Stimulated activated CD8-positive, alpha-beta memory T cell treated with anti-CD3 and anti-CD28 coated beads, Interleukin-4, amount 100 ng/mL, for 4 hours (primary cell): ENCODE results near the gene UBE2U.
"Not testable (repeated sequence)": the region's sequence is repeated elsewhere in the genome, so short reads cannot be mapped to it uniquely, and the experiment has no call there.

Source experiments
- DNase-seq, 2 donors: peaks; one replicate each; pipeline ENCODE4 v3.0.0-alpha.2; 2020; ENCODE audit warnings: low read depth in 2 of 2, low spot score in 1 of 2

Gene UBE2U

DNA sequence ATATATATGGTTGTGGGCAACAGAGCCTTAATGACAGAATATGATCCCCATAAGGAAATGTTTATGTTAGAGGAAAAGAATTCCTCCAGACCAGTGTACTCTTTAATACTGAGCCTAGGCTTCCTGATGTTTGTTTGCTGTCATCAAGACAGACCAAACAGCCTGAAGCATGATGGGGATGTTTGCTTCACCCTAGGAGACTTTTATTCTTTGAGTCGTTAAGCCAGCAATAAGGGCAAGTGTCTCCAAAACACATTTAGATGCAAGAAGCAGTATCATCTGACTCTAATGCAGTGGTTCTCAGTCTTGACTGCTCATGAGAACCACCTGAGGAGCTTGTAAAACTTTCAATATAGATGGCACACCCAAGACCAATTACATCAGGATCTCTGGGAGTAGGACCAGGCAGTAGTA lies 33.1 kb downstream of the UBE2U start:
- no peak for DNase-seq

DNA sequence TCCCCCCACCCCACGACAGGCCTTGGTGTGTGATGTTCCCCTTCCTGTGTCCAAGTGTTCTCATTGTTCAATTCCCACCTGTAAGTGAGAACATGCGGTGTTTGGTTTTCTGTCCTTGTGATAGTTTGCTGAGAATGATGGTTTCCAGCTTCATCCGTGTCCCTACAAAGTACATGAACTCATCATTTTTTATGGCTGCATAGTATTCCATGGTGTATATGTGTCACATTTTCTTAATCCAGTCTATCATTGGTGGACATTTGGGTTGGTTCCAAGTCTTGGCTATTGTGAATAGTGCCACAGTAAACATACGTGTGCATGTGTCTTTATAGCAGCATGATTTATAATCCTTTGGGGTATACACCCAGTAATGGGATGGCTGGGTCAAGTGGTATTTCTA lies 36.1 kb downstream of the UBE2U start:
- DNase-seq, result not testable (repeated sequence)

DNA sequence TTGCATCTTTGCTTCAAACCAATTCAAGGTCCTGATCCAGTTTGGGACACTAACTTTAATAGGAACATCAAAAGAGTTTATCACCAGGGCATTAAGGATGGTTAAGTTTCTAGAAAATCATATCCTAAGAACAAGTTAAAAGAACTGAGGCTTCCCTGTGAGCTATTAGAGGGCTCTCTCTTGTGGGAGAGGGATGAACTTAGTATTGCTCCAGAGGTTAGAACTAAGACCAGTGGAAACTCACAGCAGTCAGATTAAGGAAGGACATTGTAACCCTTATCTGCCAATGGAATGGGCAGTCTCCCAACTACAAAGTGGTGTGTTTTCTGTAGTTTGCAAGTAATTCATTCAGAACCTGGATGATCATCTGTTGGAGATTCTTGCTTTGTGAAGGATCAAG lies 36.8 kb downstream of the UBE2U start:
- DNase-seq, result no peak

DNA sequence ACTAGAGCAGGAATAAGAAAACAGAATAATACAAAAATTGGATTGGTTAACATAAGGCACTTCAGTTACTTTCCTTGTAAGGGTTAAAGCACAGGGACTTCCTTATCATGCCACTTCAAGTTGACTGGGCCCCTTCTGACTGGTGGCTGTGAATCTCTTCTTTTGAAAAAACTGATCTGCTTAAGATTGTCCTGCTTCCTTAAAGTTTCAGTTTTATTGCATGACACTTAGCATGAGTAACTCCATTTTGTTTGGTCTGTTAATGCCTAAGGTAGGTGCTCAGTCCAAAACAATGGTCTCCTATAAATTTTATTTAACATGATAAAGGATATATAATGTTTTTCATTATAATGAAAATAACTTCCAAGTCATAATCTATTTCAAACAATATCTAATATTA lies 37.6 kb downstream of the UBE2U start:
- DNase-seq, result no peak

DNA sequence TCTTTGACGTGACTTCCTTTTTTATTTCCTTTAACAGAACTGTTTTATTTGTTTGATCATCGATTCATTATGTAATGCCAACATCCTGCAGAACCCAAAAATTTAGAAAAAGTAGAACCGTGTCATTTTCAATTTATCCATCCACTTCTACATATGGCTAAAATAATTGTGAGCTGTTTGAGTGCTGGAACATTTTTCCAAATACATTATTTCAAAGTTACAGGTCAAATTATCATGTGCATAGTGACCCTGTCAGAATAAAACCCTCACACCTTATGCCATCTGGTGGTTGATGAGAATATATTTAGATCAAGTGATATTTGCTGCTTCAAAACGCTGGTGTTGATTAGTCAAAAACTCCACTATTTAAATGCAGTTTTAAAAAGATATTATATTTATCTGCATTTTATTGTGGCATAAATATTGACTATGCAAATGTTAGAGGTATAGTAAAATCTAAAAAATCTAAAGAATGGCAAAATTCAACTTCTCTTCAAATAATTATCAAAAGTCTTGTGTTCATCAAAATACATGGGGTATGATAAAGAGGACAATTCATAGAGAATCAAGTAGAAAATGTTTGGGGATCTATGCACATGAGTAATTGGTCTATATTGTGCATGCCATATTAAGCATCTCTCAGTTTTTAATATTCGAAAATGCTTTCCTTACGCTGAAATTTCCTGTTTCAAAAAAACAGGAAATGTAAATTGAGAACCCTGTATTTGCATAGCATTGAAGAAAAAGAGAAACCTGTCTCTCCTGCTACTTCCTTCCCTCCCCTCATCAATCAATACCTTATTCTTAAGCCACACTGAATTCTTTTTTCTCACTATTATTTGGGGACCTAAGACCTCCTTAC lies 39.7 kb downstream of the UBE2U start:
- no peak for DNase-seq

DNA sequence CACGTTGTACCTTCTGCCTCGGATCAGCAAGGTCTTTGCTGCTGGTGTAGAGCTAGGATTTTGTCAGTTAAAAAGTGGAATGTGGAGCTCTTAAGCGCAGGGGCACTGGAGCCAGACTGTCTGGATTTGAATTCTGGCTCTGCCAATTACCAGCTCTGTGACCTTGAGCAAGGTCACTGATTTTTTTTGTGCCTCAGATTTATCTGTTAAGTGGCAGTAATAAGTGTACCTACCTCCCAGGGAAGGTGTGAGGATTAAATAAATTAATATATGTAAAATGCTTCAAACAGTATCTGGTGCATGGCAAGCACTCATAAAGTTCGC lies 40.3 kb downstream of the UBE2U start:
- DNase-seq, result no peak

DNA sequence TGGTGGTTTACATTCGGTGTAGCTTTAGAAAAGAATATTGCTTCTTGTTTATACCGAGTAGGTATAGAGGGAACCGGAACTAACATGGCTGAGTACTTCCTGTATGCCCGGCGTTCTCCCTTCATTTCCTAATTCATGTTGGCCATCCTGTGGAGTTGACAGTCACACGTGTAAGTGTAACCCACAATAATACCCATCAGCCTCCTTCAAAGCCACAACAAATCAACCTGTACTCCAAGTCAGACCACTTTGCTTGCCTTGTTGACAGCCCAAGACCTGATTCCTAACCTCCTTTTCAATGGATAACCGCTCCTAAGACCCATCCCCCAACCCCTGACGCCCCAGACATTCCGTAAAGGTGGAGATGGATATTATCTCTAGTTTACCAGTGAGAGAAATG lies 42.1 kb downstream of the UBE2U start:
- no peak for DNase-seq

DNA sequence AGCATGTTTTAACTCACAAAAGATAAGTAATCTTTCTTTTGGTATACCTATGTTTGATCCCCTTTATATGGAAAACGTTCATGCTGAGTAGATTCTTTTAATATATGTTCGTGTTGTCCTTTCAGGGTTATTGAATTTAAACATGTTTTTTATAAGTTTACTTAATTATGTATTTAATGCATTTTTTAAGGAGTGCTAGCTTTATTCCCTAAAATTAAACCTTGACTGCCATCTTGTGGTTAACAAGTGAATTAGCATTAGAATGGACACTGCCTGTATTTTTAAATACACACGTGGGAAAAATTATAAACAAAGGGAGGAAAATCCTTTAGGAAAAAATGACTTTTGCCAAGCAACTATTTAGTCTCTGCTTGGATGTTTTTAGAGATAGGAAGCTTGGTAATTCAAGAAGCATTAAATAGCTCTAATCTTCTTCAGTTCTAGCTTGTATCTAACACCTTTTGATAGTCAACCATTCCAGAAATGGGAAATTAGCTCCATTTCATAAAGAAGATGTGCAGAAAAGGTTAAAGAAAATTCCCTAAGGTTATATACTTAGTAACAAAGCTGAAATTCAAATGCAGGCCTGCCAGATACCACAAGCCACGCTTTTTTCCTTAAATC lies 43.0 kb downstream of the UBE2U start:
- no peak for DNase-seq

DNA sequence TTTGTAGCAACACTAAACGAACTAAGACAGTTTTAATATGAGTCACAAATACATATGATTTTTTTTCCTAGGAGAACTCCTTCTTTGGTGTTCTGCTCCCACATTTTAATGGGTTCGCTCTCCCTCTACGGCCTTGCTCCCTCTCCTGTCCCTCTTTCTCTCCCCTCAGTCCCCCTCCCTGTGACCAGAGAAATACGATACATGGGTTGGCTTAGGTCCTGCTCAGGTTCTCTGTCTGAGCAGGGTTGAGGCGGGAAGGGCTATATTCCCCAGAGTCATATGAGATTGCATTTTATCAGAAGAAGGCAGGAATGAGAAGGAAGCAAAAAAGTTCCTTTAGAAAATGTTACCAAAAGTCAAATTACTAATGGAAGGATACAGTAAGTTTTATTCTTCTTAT lies 44.6 kb downstream of the UBE2U start:
- no peak for DNase-seq

DNA sequence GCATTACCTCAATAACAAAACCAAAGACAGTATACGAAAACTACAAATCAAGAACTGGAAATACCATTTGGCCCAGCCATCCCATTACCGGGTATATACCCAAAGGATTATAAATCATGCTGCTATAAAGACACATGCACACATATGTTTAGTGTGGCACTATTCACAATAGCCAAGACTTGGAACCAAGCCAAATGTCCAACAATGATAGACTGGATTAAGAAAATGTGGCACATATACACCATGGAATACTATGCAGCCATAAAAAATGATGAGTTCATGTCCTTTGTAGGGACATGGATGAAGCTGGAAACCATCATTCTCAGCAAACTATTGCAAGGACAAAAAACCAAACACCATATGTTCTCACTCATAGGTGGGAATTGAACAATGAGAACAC lies 47.0 kb downstream of the UBE2U start:
- DNase-seq, result not testable (repeated sequence)

DNA sequence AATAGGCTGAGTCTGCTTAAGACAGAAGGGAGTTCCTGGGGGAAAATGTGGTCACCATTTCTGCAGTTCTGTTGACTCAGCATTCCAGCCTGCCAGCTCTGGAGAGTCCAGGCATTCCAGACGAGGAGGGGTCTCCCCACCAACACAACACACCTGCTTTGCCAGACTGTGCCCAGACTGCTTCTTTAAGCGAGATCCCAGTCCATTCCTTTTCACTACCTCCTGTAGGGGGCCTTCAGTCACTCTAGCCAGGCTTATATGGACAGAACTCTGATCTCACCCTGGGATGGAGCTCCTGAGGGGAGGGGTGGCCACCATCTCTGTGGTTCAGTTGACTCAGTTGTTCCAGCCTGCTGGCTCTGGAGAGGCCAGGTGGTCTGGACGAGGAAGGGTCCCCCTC lies 48.5 kb downstream of the UBE2U start:
- no peak for DNase-seq

DNA sequence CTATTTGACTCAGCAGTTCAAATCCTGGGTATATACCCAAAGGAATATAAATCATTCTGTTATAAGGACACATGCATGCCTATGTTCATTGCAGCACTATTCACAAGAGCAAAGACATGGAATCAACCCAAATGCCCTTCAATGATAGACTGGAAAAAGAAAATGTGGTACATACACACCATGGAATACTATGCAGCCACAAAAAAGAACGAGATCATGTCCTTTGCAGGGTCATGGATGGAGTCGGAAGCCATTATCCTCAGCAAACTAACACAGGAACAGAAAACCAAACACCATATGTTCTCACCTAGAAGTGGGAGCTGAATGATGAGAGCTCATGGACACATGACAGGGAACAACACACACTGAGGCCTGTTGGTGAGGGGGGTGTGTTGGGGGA lies 53.8 kb downstream of the UBE2U start:
- not testable (repeated sequence) for DNase-seq

DNA sequence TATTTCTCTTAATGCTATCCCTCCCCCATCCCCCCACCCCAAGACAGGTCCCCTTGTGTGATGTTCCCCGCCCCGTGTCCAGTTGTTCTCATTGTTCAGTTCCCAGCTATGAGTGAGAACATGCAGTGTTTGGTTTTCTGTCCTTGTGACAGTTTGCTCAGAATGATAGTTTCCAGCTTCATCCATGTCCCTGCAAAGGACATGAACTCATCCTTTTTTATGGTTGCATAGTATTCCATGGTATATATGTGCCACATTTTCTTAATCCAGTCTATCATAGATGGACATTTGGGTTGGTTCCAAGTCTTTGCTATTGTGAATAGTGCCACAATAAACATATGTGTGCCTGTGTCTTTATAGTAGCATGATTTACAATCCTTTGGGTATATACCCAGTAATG lies 55.0 kb downstream of the UBE2U start:
- not testable (repeated sequence) for DNase-seq

DNA sequence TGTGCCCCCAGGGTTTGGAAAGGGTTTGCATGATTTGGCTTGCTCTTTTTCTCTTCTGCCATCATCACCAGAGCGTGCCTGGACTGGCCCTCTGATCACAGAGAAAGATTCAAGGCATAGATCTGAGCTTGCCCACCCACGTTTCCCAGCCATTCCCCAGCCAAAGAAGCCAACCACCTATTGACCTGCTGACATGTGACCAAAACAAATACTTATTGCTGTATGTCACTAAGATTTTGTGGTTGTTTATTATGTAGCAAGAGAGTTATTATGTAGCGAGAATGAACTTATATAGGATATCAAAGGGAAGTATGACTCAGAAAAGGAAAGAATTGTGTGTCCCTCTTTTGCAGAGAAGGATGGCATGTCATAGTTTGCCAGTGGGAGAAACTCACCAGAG lies 59.9 kb downstream of the UBE2U start:
- DNase-seq, result no peak

DNA sequence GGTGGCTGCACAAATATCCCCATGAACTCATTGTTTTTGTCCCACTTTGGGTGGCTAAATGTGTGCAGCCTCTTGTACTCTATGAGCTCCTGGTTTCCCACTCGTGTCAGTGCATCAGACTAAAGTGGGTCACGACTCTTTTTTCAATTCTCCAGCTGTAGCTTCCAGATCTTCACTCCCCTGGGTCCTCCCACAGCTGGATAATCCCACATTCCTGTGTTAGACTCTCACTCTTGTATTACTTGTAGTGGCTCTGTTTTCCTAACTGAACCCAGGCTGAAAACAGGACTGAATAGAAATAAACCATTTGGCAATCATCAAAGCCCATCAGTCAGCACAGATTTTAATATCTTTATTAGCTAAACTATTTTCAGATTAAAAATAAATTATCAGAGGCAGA lies 60.4 kb downstream of the UBE2U start:
- no peak for DNase-seq

DNA sequence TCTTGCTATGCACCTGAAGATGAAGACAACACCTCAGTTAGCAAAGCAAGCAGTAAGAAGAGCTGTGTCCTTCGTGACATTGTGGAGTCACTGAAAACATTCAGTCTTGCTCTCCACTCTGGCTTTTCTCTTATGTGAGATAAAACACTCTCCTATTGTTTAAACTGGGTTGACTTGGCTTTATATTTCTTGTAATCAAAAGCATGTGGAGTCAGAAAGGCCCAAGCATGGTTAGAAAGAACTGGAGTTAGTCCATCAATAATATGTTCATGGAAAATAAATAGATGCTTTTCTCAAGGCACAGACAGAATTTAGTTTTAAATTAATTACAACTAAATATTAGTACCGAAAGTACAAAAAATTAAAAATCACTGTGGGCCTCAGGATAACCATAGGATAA lies 61.7 kb downstream of the UBE2U start:
- DNase-seq, result no peak

DNA sequence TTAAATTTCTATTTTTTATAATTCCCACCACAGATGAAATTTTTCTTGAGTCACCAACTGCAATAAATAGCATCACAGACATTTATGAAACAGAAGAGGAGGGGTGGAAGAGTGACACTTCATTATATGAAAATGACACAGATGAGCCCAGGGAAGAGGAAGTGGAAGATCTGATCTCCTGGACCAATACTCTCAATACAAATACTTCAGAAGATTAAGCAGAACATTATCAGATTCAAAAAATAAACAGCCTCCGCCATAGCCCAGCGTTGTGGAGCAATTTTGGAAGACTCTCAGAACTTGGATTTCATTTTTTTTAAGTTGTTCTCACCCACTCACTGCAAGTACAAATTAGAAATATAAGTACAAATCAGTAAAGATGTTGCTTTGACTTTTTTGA lies 63.6 kb downstream of the UBE2U start:
- no peak for DNase-seq

DNA sequence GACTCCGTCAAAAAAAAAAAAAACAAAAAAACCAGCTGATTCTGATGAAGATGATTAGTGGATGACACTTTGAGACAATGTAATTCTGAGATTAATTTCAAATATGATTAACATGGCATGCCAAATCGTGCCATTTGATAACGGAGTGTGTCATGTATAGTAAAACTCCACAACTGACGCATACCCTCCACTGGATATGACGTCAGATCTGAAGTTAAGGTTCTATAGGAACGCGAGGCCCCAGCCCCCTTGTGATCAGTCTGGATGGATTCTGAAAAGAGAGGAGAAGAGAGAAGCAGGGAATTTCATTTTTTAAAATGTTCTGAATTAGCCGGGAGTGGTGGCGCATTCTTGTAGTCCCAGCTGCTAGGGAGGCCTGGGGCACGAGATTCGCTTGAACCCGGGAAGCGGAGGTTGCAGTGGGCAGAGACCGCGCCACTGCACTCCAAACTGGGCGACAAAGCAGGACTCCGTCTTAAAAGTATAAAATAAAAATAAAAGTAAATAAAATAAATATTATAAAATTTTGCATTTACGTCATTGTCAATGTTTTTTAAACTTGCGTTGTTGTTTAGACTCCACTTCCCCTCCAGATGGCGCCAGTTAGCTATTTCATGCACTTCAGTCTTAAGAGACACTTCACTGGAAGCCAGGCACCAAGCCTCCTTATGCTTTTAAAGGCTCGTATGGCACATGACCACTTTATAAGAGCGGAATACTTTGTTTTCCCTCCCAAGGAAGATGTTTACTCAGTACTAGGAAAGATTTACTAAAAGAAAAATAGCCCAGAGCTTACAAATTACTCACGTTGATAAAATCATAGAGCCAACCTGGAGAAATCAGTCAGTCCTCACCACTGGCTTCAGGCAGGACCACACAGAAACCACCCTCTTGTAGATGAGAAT lies 65.5 kb downstream of the UBE2U start:
- DNase-seq, result peak; percentile 4 to 25

DNA sequence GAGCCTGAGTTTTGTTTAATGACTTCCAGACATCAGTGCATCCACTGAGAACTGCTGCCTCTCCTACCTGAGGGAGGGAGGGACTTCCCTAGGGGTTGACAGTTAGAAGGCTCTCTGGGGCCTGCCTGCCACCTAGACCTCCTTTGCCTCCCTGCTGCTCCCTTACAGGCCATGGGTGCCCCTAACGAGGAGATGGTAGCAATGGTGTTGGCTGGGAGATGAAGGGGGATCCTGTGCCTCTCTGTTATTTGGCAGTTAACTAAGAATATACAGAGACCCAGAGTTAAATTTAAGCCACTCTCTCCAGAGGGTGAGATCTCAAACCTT lies 66.1 kb downstream of the UBE2U start:
- no peak for DNase-seq

DNA sequence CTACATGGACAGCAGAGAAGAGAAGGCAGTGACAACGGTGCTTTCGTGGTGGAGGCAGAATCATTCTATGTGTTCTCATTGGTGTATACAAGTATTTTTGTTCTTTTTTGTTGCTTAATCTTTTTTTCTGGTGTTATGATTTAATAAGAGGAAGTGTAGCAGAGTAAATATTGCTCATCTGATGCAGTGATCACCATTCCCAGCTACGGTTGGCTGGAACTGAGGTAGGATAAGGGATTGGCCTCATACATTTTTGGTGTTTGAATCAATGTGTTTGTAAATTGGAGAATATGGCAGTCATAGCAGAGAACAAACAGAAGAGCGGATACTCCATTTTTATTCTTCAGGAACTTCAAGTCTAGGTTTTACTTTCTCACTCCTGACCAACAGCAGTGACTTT lies 76.6 kb downstream of the UBE2U start:
- DNase-seq, result no peak

DNA sequence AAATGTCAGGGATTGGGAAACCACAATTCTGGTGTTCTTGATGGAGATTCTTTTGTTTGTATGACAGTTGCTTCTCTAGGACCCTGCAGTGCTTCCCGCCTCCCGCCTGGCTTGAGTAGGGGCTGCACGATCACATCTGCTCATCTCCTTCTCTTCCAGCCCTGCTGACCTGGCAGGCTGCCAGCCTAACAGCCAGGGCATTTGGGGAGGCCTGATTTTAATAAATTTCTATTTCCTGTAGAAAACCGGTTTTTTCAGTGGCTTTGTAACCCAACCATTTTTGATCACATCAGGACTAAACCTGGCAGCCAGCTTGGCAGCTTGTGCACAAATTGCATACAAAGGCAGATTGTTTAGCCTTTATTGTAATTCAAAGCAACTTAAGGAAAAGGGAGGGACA lies 78.9 kb downstream of the UBE2U start:
- no peak for DNase-seq

DNA sequence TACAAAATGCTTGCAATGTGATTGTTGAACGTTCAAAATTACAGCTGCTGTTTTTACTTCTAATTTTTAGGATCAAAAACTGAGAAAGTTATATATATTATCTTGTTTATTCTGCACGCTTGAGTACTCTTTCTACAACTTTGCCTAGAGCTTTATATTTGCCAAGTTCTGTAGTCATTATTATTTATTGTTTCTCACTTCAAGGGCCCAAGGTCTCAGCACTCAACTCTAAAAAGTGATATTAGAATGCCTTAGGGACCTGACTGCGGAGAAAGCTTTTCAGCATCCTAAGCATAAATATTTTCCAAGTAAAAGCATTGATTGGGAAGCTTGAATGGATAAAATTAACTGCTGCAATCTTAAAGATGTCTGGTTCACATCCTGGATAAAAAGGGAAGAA lies 83.6 kb downstream of the UBE2U start:
- no peak for DNase-seq
